NT2/D1 (cell line): ENCODE results near the gene ANXA3.

ENCODE experiments used
- SUZ12 ChIP-seq: IDR thresholded peaks from 2 replicates; pipeline ENCODE4 v1.6.1; 2011; ENCODE audit not compliant: insufficient read length, insufficient read depth; ENCODE audit errors: extremely low read depth
- YY1 ChIP-seq: IDR thresholded peaks from 2 replicates; pipeline ENCODE4 v1.6.1; 2011; ENCODE audit not compliant: insufficient read length, insufficient read depth
- ZNF274 ChIP-seq: IDR thresholded peaks from 2 replicates; pipeline ENCODE4 v1.6.1; 2011; ENCODE audit warnings: mild to moderate bottlenecking, low read depth, low read length

GRCh38 chr4:78599931-78600375 is 48.4 kb downstream of the ANXA3 start:
- no peak for TF ChIP-seq YY1
- TF ChIP-seq ZNF274 = no peak
- TF ChIP-seq SUZ12 = no peak
